KBM-7 (cell line): ENCODE results near the gene TEX48.

Source experiments
- DNase-seq: peaks from one replicate; pipeline ENCODE4 v3.0.0-alpha.2; 2015
- in situ Hi-C: fragments of 300-500 bp; cut with MboI; formaldehyde crosslinking; loops from 2 replicates; pipeline ENCODE4 v1.14.3; 2020; ENCODE audit warnings: low sequenced_read_pairs, low pct_unique_long_range_greater_than_20kb, mixed read lengths

TEX48 gene

GRCh38 chr9:114695948-114696347 lies 14.0 kb upstream of the TEX48 start:
- in situ Hi-C loops, result no loop called here
- no peak for DNase-seq

GRCh38 chr9:114694719-114695269 lies 12.8 kb upstream of the TEX48 start:
- no peak for DNase-seq
- in situ Hi-C loops, result no loop called here

- in situ Hi-C loops, result no loop called here
- DNase-seq, result no peak
Observed at GRCh38 chr9:114694146-114694545, 12.2 kb upstream of the TEX48 start.

- in situ Hi-C loops, result no loop called here
- DNase-seq, result no peak
Observed at GRCh38 chr9:114693248-114693855, 11.4 kb upstream of the TEX48 start.

- in situ Hi-C loops, result no loop called here
- no peak for DNase-seq
Observed at GRCh38 chr9:114691956-114692295, 9.9 kb upstream of the TEX48 start.

GRCh38 chr9:114691046-114691955 lies 9.3 kb upstream of the TEX48 start:
- no peak for DNase-seq
- in situ Hi-C loops, result no loop called here

GRCh38 chr9:114690308-114690707 lies 8.3 kb upstream of the TEX48 start:
- in situ Hi-C loops, result no loop called here
- no peak for DNase-seq

- in situ Hi-C loops, result no loop called here
- DNase-seq, result no peak
Observed at GRCh38 chr9:114689813-114690212, 7.8 kb upstream of the TEX48 start.

GRCh38 chr9:114688909-114689610 lies 7.1 kb upstream of the TEX48 start:
- DNase-seq, result no peak
- in situ Hi-C loops, result no loop called here

- no peak for DNase-seq
- in situ Hi-C loops, result no loop called here
Observed at GRCh38 chr9:114688379-114688778, 6.4 kb upstream of the TEX48 start.

- DNase-seq, result no peak
- in situ Hi-C loops, result no loop called here
Observed at GRCh38 chr9:114687034-114687433, 5.0 kb upstream of the TEX48 start.

- in situ Hi-C loops, result no loop called here
- no peak for DNase-seq
Observed at GRCh38 chr9:114685951-114686350, 4.0 kb upstream of the TEX48 start.

- in situ Hi-C loops, result no loop called here
- no peak for DNase-seq
Observed at GRCh38 chr9:114684036-114684435, 2.0 kb upstream of the TEX48 start.

GRCh38 chr9:114682846-114683245 lies 854 bp upstream of the TEX48 start:
- in situ Hi-C loops, result no loop called here
- no peak for DNase-seq

- no peak for DNase-seq
- in situ Hi-C loops, result no loop called here
Observed at GRCh38 chr9:114680259-114681001, 1.6 kb downstream of the TEX48 start.

- no peak for DNase-seq
- in situ Hi-C loops, result no loop called here
Observed at GRCh38 chr9:114678795-114679194, 3.2 kb downstream of the TEX48 start.

GRCh38 chr9:114678130-114678529 lies 3.9 kb downstream of the TEX48 start:
- DNase-seq, result no peak
- in situ Hi-C loops, result no loop called here

- in situ Hi-C loops, result no loop called here
- DNase-seq, result peak; percentile 30
Observed at GRCh38 chr9:114677418-114677817, 4.6 kb downstream of the TEX48 start.

- in situ Hi-C loops, result no loop called here
- no peak for DNase-seq
Observed at GRCh38 chr9:114676901-114677300, 5.1 kb downstream of the TEX48 start.
